ENCODE data around the gene MPRIP.

DNA sequence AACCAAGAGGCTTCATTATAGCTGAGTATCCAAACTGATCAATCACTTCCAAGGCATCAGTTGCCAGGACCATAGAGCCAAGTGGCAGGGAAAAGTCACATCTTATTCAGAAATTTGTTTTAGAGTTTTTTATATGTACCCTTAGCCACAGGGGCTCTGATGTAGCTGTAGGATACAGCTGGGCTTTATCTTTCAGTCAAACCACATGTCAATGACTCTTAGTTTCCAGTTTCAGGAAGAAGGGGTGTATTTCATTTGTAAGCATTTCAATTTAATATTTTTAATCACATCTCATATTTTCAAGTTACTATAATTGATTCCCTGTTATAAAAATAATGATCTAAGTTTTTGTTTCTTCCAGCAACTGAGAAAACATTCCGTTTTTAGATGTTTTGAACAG is 197.6 kb downstream of the MPRIP start:
- TF ChIP-seq, protein P1, sequence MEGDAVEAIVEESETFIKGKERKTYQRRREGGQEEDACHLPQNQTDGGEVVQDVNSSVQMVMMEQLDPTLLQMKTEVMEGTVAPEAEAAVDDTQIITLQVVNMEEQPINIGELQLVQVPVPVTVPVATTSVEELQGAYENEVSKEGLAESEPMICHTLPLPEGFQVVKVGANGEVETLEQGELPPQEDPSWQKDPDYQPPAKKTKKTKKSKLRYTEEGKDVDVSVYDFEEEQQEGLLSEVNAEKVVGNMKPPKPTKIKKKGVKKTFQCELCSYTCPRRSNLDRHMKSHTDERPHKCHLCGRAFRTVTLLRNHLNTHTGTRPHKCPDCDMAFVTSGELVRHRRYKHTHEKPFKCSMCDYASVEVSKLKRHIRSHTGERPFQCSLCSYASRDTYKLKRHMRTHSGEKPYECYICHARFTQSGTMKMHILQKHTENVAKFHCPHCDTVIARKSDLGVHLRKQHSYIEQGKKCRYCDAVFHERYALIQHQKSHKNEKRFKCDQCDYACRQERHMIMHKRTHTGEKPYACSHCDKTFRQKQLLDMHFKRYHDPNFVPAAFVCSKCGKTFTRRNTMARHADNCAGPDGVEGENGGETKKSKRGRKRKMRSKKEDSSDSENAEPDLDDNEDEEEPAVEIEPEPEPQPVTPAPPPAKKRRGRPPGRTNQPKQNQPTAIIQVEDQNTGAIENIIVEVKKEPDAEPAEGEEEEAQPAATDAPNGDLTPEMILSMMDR (IDR thresholded peaks at IDR 0.05; ENCODE audit: extremely low read depth in 1 of 2, insufficient read depth in 1 of 2, low read depth in 1 of 2, low read length in 2 of 2), result no peak
- TF ChIP-seq POLR2AphosphoS5 (IDR thresholded peaks at IDR 0.05; ENCODE audit: insufficient read depth, low read depth, low read length), result no peak
- TF ChIP-seq EZH2 (IDR thresholded peaks at IDR 0.05; ENCODE audit: borderline replicate concordance, low read depth, low read length, severe bottlenecking), result no peak
- TF ChIP-seq POLR2A (IDR thresholded peaks at IDR 0.05; ENCODE audit: low read depth, low read length), result no peak

All from endothelial cell of umbilical vein (primary cell).